ENCODE measurements around the gene DPH2. TPM values are rescaled to one million over a fixed set of nuclear protein-coding genes. Genes with fewer than 3 reads are reported as not detected.
A peak's percentile ranks its signal among the peaks of the same experiment; 100 is the strongest.

Gene DPH2
- total RNA-seq, 3 donors from 2014 or later = 16.2 to 22.0 (median 18.3) TPM

DNA sequence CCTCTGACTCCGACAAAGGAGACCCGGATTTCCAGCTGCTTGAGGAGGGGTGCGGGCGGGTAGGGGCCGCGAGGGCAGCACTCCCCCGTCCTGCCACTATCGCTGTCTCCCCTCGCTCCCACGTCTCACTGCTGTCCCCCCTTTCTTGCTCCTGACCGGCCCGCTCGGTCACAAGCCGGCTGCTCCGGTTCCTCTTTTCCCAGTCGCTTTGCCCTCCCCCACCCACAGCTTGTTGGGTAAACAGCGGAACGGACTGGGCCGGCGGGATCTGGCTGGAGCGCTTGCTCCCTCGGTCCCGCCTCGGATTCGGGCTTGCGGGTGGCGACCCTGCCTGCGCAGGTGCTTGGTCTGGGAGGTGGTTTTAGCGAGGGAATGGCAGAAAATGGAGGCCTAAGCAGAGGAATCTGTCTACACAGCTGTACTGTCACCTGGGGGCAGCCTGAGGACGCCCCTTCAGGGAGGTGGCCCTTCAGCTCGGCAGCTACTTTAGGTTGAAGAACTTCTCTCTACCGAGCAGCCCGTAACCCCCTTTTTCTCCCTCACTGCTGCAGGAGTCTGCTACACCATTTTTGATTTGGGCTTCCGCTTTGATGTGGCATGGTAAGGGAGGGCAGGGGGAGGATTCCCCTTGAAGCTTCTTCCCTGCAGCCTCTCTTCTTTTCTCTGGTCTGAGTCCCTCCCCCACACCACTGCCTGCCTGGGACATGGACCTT is 5.6 kb downstream of the DPH2 start:
- intact Hi-C loops (cut with DNase I; ENCODE audit: low total_unique reads) = loop anchor here (5.0 to 10.0 kb wide), 3 partner anchors 441 to 1638 kb away; partner anchors contain the start of genes FOXJ3 and PTPRF
- peaks cover 0 to 23% of the 10 kb centered on the region in 2 donors for H3K4me1 ChIP-seq

DNA sequence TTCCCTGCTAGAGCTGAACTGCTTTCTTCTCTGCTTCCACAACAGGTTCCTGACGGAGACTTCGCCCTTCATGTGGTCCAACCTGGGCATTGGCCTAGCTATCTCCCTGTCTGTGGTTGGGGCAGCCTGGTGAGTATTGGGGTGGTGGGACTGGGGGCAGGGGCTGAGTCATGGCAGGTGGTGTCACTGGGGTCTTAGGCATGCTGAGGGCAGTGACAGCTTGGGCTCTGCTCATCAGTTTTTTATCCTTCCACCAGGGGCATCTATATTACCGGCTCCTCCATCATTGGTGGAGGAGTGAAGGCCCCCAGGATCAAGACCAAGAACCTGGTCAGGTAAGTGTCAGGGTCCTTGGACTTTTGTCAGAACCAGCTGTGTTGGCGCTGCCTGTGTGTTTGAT is 6.2 kb downstream of the DPH2 start:
- no peak for DNase-seq (ENCODE audit: low spot score in 2 of 2)
- TF ChIP-seq POLR2A (IDR thresholded peaks at IDR 0.05) = no peak
- TF ChIP-seq POLR2AphosphoS5 (IDR thresholded peaks at IDR 0.05) = no peak
- TF ChIP-seq, protein P1, sequence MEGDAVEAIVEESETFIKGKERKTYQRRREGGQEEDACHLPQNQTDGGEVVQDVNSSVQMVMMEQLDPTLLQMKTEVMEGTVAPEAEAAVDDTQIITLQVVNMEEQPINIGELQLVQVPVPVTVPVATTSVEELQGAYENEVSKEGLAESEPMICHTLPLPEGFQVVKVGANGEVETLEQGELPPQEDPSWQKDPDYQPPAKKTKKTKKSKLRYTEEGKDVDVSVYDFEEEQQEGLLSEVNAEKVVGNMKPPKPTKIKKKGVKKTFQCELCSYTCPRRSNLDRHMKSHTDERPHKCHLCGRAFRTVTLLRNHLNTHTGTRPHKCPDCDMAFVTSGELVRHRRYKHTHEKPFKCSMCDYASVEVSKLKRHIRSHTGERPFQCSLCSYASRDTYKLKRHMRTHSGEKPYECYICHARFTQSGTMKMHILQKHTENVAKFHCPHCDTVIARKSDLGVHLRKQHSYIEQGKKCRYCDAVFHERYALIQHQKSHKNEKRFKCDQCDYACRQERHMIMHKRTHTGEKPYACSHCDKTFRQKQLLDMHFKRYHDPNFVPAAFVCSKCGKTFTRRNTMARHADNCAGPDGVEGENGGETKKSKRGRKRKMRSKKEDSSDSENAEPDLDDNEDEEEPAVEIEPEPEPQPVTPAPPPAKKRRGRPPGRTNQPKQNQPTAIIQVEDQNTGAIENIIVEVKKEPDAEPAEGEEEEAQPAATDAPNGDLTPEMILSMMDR (IDR thresholded peaks at IDR 0.05) = no peak
- Histone ChIP-seq H3K36me3 (no peaks in the 10 kb centered on the region), H3K27ac (peak overlapping the region; percentile 96 to 97), H3K4me3 (peak overlapping the region; percentile 92 to 95 (median 95)), H3K27me3 (no peaks in the 10 kb centered on the region), H3K4me1 (peaks cover 0 to 18% of the 10 kb centered on the region in 2 donors), H3K9me3 (no peaks in the 10 kb centered on the region)
- intact Hi-C loops (cut with DNase I; ENCODE audit: low total_unique reads) = loop anchor here (5.0 to 10.0 kb wide), 3 partner anchors 441 to 1639 kb away; partner anchors contain the start of genes FOXJ3 and PTPRF

More for the DNA sequence above, 5.6 kb downstream of the DPH2 start:
- peak; percentile 62 to 81 for DNase-seq (ENCODE audit: low spot score in 2 of 2)
- Histone ChIP-seq H3K36me3 (no peaks in the 10 kb centered on the region), H3K27ac (peak overlapping the region; percentile 96 to 97), H3K9me3 (no peaks in the 10 kb centered on the region), H3K27me3 (no peaks in the 10 kb centered on the region), H3K4me3 (peak overlapping the region; percentile 92 to 95 (median 95))
- TF ChIP-seq POLR2AphosphoS5 (IDR thresholded peaks at IDR 0.05) (no peak), POLR2A (IDR thresholded peaks at IDR 0.05) (no peak)
- TF ChIP-seq, protein P1 (IDR thresholded peaks at IDR 0.05) = no peak

DNA sequence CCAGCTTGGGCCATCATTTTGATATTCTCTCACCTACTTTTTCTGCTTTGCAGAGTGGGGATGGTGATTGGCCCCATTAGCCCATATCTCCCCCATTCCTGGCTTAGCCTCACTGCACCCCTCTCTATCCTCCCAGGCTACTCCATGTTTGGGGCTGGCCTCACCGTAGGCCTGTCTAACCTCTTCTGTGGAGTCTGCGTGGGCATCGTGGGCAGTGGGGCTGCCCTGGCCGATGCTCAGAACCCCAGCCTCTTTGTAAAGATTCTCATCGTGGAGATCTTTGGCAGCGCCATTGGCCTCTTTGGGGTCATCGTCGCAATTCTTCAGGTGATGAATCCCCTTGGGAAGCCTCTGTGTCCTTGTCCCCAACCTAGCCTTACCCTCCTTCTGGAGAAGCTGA is 7.1 kb downstream of the DPH2 start:
- H3K27ac ChIP-seq = no peak overlapping the region
- H3K36me3 ChIP-seq = no peaks in the 10 kb centered on the region
- no peaks in the 10 kb centered on the region for H3K27me3 ChIP-seq
- intact Hi-C loops (cut with DNase I; ENCODE audit: low total_unique reads) = loop anchor here (5.0 to 10.0 kb wide), 3 partner anchors 442 to 1640 kb away; partner anchors contain the start of genes FOXJ3 and PTPRF
- no peaks in the 10 kb centered on the region for H3K9me3 ChIP-seq
- no peak for TF ChIP-seq POLR2AphosphoS5 (IDR thresholded peaks at IDR 0.05)
- TF ChIP-seq POLR2A (IDR thresholded peaks at IDR 0.05) = no peak
- TF ChIP-seq, protein P1 (IDR thresholded peaks at IDR 0.05) = no peak
- no peak for DNase-seq (ENCODE audit: low spot score in 2 of 2)
- no peak overlapping the region for H3K4me3 ChIP-seq
- H3K4me1 ChIP-seq = peaks cover 0 to 18% of the 10 kb centered on the region in 2 donors

GRCh38 chr1:43977376-43978263 is 7.8 kb downstream of the DPH2 start:
- TF ChIP-seq POLR2AphosphoS5 (IDR thresholded peaks at IDR 0.05) (no peak), POLR2A (IDR thresholded peaks at IDR 0.05) (no peak)
- TF ChIP-seq, protein P1 (IDR thresholded peaks at IDR 0.05) = no peak
- no peak for DNase-seq (ENCODE audit: low spot score in 2 of 2)
- Histone ChIP-seq H3K4me3 (no peak overlapping the region), H3K27me3 (no peaks in the 10 kb centered on the region), H3K9me3 (no peaks in the 10 kb centered on the region), H3K27ac (no peak overlapping the region), H3K36me3 (no peaks in the 10 kb centered on the region), H3K4me1 (peaks cover 0 to 18% of the 10 kb centered on the region in 2 donors)
- intact Hi-C loops (cut with DNase I; ENCODE audit: low total_unique reads) = loop anchor here (5.0 to 10.0 kb wide), 3 partner anchors 443 to 1640 kb away; partner anchors contain the start of genes FOXJ3 and PTPRF

Measured in breast epithelium (tissue), 4 donors.